Measurements from ENCODE around the gene SERPINA1.
"Not testable (repeated sequence)": the region's sequence is repeated elsewhere in the genome, so short reads cannot be mapped to it uniquely, and the experiment has no call there.

The SERPINA1 gene

GRCh38 chr14:94382716-94383596 is 5.4 kb downstream of the SERPINA1 start:
- DNase-seq: no peak

DNA sequence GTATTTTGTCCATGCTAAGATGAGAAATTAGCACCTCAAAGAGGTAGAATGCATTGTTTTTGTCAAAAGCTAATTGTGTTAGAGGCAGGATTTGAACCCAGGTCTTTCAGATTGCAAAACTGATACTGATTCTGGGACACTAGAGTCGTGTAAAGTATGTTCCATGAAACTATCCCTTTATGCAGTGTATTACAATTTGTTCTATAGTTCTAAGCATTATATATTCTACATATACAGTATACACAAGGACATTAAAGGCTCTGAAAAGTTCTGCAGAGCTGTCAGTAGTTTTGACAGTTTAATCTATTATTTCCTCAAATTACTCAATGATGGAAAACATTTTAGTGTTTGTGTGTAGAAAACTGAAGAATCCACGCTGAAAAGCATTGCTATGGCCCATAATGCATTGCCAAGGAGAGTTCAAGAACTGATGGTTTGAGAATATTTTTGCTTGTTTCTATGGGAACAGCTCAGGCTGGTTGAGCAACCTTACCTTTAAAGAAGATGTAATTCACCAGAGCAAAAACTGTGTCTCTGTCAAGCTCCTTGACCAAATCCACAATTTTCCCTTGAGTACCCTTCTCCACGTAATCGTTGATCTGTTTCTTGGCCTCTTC is 6.2 kb downstream of the SERPINA1 start:
- DNase-seq: no peak

DNA sequence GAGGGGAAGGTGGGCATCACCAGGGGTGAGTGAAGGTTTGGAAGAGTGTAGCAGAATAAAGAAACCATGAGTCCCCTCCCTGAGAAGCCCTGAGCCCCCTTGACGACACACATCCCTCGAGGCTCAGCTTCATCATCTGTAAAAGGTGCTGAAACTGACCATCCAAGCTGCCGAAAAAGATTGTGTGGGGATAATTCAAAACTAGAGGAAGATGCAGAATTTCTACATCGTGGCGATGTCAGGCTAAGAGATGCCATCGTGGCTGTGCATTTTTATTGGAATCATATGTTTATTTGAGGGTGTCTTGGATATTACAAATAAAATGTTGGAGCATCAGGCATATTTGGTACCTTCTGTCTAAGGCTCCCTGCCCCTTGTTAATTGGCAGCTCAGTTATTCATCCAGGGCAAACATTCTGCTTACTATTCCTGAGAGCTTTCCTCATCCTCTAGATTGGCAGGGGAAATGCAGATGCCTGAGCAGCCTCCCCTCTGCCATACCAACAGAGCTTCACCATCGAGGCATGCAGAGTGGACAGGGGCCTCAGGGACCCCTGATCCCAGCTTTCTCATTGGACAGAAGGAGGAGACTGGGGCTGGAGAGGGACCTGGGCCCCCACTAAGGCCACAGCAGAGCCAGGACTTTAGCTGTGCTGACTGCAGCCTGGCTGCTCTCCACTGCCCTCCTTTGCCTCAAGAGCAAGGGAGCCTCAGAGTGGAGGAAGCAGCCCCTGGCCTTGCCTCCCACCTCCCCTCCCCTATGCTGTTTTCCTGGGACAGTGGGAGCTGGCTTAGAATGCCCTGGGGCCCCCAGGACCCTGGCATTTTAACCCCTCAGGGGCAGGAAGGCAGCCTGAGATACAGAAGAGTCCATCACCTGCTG is 7.0 kb downstream of the SERPINA1 start:
- DNase-seq: no peak

GRCh38 chr14:94380225-94381148 is 7.9 kb downstream of the SERPINA1 start:
- DNase-seq: no peak

GRCh38 chr14:94379291-94380224 is 8.8 kb downstream of the SERPINA1 start:
- DNase-seq: no peak

DNA sequence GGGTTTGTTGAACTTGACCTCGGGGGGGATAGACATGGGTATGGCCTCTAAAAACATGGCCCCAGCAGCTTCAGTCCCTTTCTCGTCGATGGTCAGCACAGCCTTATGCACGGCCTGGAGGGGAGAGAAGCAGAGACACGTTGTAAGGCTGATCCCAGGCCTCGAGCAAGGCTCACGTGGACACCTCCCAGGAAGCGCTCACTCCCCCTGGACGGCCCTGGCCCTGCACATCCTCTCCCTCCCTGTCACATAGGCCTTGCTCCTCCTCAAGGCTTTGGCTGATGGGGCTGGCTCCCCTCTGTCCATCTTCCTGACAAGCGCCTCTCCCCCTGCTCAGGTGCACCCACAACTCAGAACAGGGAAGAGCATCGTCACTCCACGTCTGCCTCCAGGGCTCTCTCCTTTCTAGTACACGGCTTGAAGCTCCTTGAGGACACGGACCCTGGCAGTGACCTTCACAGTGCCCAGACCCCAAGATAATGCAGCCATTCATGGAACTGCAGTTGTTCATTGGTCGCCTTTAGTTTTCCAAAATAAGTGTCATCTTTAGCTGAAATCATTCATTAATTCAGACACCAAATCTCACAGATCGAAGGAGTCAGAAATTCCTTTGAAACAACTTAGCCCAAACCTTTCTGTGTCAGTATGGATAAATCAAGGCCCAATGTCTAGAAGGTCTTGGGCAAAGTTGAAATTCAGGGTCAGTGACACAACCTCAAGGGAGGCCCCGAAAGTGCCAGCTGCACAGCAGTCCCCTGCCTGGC is 9.7 kb downstream of the SERPINA1 start:
- DNase-seq: no peak

GRCh38 chr14:94377866-94378470 is 10.4 kb downstream of the SERPINA1 start:
- DNase-seq: no peak

DNA sequence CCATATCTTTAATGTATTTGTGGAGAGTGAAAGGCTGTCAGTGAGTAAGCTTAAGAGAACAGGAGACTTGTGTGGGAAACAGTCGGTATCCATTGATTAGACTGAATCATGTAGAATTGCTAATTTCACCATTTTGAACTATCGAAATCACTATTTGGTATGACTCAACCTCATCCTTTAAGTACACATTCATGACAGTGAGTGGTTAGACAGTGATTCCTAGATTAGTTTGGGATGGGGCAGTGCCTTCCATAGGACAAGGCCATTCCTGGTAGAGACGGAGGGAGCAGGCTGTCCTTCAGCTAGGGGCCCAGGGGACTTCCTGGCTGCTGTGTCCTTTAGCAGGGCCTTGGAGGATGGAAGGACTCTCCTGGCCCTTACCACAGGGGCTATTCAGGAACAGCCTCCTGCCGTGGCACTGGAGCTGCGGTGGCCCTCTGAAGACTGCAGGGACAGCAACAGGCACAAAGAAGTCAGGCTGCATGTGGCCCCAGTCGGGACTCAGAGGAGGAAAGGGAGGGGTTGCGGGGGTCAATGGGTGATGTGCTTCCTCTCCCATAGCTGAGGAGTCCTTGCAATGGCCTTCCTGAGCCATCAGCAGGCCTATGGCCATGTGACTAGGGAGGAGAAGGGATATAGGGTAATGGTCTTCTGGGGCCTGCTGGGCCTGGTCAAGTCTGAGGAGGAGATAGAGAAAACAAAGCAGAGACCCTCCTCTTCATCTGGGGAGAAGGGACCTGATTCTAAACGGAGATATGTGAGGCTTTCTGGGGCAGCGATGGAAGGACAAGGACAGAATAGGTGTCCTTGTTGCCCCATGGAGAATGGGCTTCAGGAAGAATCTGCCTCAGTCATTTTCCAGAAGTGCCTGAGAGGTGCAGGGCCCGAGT is 11.2 kb downstream of the SERPINA1 start:
- no peak for DNase-seq

DNA sequence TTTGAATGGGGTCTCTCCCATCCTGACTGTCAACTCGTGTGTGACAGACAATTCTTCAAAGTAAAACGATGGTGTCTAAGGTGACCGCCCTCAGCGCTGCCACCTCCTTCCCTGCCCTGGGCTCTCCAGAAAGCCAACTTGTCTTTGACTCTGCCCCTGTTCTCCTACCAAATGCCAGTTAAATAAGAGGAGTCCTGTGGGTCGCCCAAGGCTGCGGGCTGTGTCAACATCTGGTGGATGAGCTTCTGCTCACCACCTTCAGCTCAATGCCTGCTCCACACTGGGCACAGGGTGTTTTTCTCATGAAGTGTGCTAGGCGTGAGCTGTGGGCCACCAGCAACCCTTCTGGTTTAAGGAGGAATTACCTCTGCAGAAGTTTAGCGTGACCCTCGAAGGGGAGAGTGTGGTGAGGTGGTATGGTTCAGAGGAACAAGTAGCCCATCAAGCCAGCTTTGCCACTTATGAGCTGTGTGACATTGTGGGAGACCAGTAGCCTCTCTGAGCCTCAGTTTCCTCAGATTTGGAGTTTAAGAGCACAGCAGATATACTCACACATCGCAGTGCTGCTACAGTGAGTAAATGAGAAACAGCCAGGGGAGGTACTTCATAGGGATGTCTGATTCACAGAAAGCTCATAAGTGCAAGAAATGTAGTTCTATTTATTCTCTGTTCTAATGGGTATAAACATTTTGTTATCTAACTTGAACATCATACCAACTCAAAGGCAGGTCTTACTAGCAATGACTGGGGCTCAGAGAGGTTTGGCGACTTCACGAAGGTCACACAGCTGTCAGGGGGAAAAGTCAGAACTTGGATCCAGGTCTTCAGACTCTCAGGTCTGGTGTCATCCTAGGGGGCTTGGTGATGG is 12.1 kb downstream of the SERPINA1 start:
- DNase-seq: no peak

GRCh38 chr14:94375552-94376107 is 12.8 kb downstream of the SERPINA1 start:
- no peak for DNase-seq

- DNase-seq: no peak
These were observed 13.6 kb downstream of the SERPINA1 start for GRCh38 chr14:94374749-94375260.

- DNase-seq: no peak
These were observed 14.3 kb downstream of the SERPINA1 start for GRCh38 chr14:94374116-94374515.

- DNase-seq: no peak
These were observed 14.7 kb downstream of the SERPINA1 start for GRCh38 chr14:94373708-94374107.

- no peak for DNase-seq
These were observed 16.3 kb downstream of the SERPINA1 start for GRCh38 chr14:94372021-94372605.

- no peak for DNase-seq
These were observed 17.9 kb downstream of the SERPINA1 start for GRCh38 chr14:94370524-94370910.

DNA sequence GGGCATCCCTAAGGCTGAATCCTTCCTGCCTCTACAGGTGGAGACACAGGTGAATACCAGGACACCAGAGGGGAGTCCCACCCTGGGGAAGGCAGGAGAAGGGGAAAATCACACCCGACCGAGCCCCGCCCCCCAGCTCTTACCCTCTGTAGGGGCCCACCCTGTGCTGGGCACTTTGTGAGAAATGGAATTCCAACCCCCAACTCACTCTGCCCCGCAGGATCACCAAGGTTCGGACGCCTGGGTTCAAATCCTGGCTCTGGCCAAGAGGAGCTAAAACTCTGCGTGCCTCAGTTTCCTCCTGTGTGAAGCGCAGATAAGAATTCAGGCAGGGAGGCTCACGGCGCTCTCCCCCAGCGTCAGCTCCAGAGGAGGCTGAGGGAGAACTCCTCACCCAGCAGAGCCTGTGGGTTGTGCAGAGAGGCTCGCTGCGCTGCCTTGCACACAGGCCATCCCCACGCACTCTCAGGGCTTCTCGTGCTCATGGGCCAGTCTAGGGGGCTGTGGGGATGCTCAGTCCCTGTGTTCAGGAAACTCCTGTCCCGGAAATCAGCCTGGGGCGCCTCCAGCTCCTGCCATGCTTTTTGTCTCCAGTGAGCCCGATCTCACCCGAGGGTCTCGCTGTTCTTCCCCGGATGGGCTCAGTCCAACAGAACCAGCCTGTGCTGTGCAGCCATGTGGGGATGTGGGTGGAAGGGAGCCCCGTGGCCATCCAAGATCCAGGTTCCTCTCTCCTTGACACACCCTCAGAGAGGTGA is 18.5 kb downstream of the SERPINA1 start:
- DNase-seq: not testable (repeated sequence)

Data from NCI-H2227 treated with DMSO at 0.1 percent for 48 hours (cell line).